OCI-LY1 (cell line): ENCODE measurements around the gene AKAP3.

Source experiments
- EZH2 ChIP-seq: fragments of 200-600 bp; sonication (generic), shearing (Covaris generic); IDR thresholded peaks from 2 replicates; pipeline ENCODE4 v1.8.0; 2017; ENCODE audit warnings: borderline replicate concordance, mixed run types, mild to moderate bottlenecking, antibody characterized with exemption, low read length, moderate library complexity, mixed read lengths
- TF ChIP-seq, protein P1 (sequence below): fragments of 200-600 bp; sonication (generic), shearing (Covaris generic); IDR thresholded peaks from 2 replicates; pipeline ENCODE4 v1.5.1; 2017; ENCODE audit warnings: mild to moderate bottlenecking, antibody characterized with exemption, low read length, moderate library complexity, mixed read lengths

- TF ChIP-seq, protein P1, sequence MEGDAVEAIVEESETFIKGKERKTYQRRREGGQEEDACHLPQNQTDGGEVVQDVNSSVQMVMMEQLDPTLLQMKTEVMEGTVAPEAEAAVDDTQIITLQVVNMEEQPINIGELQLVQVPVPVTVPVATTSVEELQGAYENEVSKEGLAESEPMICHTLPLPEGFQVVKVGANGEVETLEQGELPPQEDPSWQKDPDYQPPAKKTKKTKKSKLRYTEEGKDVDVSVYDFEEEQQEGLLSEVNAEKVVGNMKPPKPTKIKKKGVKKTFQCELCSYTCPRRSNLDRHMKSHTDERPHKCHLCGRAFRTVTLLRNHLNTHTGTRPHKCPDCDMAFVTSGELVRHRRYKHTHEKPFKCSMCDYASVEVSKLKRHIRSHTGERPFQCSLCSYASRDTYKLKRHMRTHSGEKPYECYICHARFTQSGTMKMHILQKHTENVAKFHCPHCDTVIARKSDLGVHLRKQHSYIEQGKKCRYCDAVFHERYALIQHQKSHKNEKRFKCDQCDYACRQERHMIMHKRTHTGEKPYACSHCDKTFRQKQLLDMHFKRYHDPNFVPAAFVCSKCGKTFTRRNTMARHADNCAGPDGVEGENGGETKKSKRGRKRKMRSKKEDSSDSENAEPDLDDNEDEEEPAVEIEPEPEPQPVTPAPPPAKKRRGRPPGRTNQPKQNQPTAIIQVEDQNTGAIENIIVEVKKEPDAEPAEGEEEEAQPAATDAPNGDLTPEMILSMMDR: no peak
- no peak for TF ChIP-seq EZH2
Observed at GRCh38 chr12:4595881-4596280, 53.0 kb downstream of the AKAP3 start.
